Choroid plexus epithelial cell (primary cell): ENCODE measurements around the gene C14orf132.

Source experiments
- DNase-seq: peaks from one replicate; pipeline ENCODE4 v3.0.0-alpha.2; 2010; ENCODE audit warnings: low read depth
- H3K4me3 ChIP-seq: 2 replicates; pipeline ENCODE4 v1.5.1; 2011; ENCODE audit warnings: low read depth, mild to moderate bottlenecking, control low read depth, low read length, moderate library complexity
- TF ChIP-seq, protein P1 (sequence below): conservative IDR thresholded peaks from 2 replicates; pipeline ENCODE4 v1.5.1; 2011; ENCODE audit warnings: low read depth, mild to moderate bottlenecking, control low read depth, inconsistent platforms, low read length, moderate library complexity

The C14orf132 gene

GRCh38 chr14:96108911-96109310 is 69.7 kb downstream of the C14orf132 start:
- no peak for DNase-seq
- H3K4me3 ChIP-seq, result no peak overlapping the region
- TF ChIP-seq, protein P1, sequence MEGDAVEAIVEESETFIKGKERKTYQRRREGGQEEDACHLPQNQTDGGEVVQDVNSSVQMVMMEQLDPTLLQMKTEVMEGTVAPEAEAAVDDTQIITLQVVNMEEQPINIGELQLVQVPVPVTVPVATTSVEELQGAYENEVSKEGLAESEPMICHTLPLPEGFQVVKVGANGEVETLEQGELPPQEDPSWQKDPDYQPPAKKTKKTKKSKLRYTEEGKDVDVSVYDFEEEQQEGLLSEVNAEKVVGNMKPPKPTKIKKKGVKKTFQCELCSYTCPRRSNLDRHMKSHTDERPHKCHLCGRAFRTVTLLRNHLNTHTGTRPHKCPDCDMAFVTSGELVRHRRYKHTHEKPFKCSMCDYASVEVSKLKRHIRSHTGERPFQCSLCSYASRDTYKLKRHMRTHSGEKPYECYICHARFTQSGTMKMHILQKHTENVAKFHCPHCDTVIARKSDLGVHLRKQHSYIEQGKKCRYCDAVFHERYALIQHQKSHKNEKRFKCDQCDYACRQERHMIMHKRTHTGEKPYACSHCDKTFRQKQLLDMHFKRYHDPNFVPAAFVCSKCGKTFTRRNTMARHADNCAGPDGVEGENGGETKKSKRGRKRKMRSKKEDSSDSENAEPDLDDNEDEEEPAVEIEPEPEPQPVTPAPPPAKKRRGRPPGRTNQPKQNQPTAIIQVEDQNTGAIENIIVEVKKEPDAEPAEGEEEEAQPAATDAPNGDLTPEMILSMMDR, result no peak

- H3K4me3 ChIP-seq, result no peak overlapping the region
- no peak for DNase-seq
- TF ChIP-seq, protein P1, result no peak
Measured at GRCh38 chr14:96109596-96110355, 70.6 kb downstream of the C14orf132 start.

GRCh38 chr14:96112032-96112431 is 72.9 kb downstream of the C14orf132 start:
- TF ChIP-seq, protein P1, result no peak
- no peak for DNase-seq
- H3K4me3 ChIP-seq, result no peak overlapping the region

GRCh38 chr14:96114002-96114401 is 74.8 kb downstream of the C14orf132 start:
- TF ChIP-seq, protein P1, result no peak
- no peak overlapping the region for H3K4me3 ChIP-seq
- no peak for DNase-seq

DNA sequence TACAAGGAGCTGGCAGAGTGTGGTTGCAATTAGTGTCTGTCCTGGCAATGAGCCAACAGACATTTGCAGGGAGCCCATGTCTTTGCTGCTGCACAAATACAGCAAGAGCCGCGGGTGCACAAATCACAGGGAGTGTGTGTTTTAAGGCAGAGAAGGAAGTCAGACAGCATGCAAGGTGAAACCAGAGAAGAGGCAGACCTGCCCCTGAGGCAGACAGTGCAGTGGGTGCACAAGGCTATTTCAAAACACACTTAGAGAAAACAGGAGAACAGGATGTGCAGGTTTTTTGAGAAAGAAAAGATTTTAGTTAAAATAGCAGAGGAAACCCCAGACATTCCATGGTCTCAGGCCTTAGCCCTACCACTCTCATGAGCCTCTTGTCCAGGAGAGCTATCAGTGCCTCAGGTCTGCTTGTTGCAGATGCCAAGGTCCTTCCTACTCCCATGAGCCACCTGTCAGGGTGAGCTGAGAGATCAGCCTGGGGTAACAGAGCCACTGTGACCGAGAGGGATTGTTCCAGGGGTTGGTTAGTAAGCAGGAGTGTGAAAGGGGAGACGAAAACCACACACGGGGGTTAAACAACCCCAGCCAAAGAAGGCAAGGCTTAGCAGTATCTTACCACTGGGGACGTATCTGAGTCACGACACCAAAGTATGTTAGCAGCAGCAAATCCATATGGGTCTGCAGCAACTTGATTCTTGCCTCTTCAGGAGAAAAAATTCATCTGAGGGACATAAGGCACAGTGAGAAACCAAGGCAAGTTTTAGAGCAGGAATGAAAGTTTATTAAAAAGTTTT is 78.1 kb downstream of the C14orf132 start:
- TF ChIP-seq, protein P1, result peak; percentile 45
- peak; percentile 63 for DNase-seq
- H3K4me3 ChIP-seq, result no peak overlapping the region

- TF ChIP-seq, protein P1, result no peak
- no peak for DNase-seq
- H3K4me3 ChIP-seq, result no peak overlapping the region
Measured at GRCh38 chr14:96117960-96118359, 78.8 kb downstream of the C14orf132 start.
